ENCODE measurements around the gene OTOP3.

GRCh38 chr17:74986206-74986576, 50.5 kb downstream of the OTOP3 start:
- no peak for TF ChIP-seq CTCF (IDR thresholded peaks at IDR 0.05)
- TF ChIP-seq POLR2A (IDR thresholded peaks at IDR 0.05), result no peak
